GM12872 (cell line): ENCODE measurements around the gene PLA2G4F.
A peak's percentile ranks its signal among the peaks of the same experiment; 100 is the strongest.

ENCODE experiments used
- TF ChIP-seq, protein P1 (sequence below): IDR thresholded peaks from 3 replicates; pipeline ENCODE4 v1.5.1; 2011; ENCODE audit warnings: low read depth, mild to moderate bottlenecking, low read length, moderate library complexity; ENCODE audit not compliant: insufficient read depth

Gene PLA2G4F

DNA sequence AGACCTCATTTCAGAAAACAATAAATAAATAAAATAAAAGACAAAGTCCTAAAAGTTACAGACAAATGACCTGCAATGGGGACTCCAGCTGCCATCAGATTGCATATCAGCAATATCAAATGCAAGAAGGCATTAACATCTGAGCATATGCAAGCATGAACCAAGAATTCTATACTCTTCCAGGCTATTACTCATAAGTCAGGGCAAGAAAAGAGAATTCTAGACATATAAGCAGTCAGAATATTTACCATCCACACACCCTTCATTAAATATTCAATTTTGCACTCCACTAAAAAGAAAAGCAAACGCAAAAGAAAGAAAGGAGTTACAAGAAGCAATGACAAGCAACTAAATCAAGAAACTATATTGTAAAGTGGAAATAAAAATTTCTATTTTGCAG, 21.1 kb downstream of the PLA2G4F start:
- TF ChIP-seq, protein P1, sequence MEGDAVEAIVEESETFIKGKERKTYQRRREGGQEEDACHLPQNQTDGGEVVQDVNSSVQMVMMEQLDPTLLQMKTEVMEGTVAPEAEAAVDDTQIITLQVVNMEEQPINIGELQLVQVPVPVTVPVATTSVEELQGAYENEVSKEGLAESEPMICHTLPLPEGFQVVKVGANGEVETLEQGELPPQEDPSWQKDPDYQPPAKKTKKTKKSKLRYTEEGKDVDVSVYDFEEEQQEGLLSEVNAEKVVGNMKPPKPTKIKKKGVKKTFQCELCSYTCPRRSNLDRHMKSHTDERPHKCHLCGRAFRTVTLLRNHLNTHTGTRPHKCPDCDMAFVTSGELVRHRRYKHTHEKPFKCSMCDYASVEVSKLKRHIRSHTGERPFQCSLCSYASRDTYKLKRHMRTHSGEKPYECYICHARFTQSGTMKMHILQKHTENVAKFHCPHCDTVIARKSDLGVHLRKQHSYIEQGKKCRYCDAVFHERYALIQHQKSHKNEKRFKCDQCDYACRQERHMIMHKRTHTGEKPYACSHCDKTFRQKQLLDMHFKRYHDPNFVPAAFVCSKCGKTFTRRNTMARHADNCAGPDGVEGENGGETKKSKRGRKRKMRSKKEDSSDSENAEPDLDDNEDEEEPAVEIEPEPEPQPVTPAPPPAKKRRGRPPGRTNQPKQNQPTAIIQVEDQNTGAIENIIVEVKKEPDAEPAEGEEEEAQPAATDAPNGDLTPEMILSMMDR = no peak

DNA sequence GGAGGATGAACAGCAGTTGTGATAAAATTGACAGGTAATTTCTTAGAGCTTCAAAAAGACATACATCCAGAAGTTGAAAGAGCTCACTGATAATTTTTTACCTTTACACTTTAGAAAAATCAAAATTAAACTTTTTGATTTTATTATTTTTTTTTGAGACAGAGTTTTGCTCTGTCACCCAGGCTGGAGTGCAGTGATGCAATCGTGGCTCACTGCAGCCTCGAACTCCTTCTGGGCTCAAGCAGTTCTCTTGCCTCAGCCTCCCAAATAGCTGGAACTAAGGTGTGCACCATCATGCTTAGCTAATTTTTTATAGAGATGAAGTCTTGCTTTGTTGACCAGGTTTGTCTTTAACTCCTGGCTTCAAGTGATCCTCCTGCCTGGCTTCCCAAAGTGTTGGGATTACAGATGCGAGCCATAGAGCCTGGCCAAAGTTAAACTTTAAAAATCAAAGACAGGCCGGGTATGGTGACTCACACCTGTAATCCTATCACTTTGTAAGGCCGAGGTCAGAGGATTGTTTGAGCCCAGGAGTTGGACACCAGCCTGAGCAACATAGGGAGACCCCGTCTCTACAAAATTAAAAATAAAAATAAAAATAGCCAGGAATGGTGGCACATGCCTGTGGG, 21.7 kb downstream of the PLA2G4F start:
- TF ChIP-seq, protein P1 = no peak

DNA sequence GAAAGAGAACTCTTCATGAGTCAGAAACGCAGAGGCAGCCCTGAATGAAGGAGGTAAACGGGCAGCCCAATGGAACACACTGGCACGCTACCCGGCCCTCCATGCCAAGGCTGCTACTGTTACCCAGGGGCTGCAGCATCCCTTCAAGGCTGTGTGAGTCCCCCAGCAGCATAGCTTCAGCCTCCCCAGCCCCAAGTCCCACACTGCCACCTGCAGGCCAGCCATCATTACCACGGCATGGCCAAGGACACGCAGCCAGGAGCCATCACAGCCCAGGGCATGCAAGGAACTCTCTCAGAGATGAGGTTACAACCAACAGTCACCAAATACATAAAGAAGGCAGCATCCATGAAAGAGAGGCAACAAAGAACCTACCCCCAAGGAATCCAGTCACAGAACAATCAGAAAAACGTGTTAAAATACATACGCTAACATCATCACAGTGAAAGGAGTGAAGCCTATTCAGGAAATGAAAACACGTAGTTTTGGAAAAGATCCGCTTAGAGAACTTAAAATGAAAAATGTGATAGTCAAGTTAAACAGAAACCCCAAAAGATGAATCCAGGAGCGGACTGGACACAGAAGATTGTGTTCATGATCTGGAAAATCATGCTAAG, 22.4 kb downstream of the PLA2G4F start:
- TF ChIP-seq, protein P1 = peak; percentile 72

DNA sequence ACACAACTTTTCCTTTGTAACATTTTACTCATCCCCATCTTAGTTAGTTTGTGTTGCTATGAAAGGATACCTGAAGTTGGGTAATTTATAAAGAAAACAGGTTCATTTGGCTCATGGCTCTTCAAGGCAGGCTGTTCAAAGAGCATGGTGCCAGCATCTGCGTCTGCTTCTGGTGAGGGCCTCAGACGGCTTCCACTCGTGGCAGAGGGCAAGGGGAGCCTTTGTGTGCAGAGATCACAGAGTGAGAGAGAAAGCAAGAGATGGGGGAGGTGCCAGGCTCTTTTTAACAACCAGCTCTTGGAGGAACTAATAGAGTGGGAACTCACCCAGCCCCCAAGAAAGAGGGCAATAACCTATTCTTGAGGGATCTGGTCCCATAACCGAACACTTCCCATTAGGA, 23.1 kb downstream of the PLA2G4F start:
- TF ChIP-seq, protein P1 = no peak

DNA sequence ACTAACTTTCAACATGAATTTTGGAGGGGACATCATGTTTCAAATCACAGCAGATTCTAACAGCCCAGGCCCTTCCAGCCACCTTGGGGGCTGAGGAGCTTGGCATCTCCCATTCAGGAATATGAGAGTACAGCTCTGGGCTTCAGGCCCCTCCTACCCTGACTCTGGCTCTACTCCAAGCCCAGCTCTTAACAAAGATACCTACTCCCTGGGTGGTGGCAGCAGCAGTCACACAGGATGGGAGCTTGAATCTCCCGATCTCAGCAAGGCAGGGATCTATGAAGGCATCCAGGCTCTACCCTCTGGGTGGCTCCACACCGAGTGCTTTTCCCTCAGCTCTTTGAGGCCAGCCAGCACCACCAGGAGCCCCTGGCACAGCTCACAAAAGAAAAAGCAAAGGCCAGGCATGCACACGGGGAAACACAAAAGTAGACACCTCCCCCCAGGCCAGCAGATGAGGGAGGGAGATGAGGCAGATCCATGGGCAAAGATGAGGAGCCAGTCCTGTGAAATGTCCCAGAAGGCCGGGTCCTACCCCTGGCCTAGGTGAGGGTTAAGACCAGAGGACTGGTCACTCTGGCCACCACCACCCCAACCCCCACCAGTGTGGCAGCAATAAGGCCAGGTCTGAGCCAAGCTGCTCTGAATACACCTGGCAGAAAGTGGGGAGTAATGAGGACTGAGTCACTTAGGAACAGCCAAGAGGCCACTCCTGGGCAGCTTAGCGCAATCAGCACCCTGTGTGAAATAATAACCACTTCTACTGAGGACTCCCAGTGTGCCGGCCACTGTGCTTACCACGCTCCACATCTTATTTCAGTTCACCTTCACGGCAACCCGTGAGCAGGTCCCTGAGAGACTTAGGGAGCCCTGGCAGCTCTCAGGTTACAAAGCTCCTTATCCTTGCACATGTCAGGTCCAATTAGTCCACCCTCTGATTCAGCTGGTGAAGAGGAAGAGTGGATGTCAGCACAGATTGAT, 24.3 kb downstream of the PLA2G4F start:
- TF ChIP-seq, protein P1 = no peak

DNA sequence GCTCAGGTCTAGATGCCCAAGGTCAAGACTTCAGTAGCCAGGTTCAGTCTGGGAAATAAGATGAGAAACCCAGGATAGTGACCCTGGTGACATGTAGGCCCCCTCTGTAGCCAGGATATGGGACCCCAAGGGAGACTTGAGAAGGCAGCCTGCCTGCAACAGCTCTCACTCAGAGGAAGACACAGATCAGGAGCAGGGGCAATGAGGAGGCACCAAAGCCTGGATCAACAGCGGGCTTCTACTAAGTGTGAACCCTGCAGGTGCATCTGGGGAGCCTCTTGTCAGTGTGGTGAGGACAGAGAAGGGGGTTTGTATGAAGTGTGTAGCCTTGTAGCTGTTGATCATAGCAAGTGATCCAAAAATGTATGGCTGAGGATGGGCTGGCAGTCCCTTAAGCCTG, 25.4 kb downstream of the PLA2G4F start:
- TF ChIP-seq, protein P1 = no peak
